GM18526 (cell line): ENCODE results near the gene YAP1.

Source experiments
- POLR2A ChIP-seq: IDR thresholded peaks from 3 replicates; pipeline ENCODE4 v1.6.1; 2011; ENCODE audit not compliant: insufficient read length; ENCODE audit errors: extremely low read depth

The YAP1 gene

GRCh38 chr11:102204174-102204573, 93.9 kb downstream of the YAP1 start:
- no peak for TF ChIP-seq POLR2A

GRCh38 chr11:102205805-102206204, 95.6 kb downstream of the YAP1 start:
- TF ChIP-seq POLR2A, result no peak

GRCh38 chr11:102208835-102209234, 98.6 kb downstream of the YAP1 start:
- TF ChIP-seq POLR2A, result no peak

GRCh38 chr11:102214623-102215022, 104.4 kb downstream of the YAP1 start:
- no peak for TF ChIP-seq POLR2A

GRCh38 chr11:102216433-102217075, 106.3 kb downstream of the YAP1 start:
- TF ChIP-seq POLR2A, result no peak

GRCh38 chr11:102220728-102221467, 110.7 kb downstream of the YAP1 start:
- TF ChIP-seq POLR2A, result no peak

- no peak for TF ChIP-seq POLR2A
Observed at GRCh38 chr11:102223859-102224258, 113.6 kb downstream of the YAP1 start.

GRCh38 chr11:102225689-102226568, 115.7 kb downstream of the YAP1 start:
- TF ChIP-seq POLR2A, result no peak

GRCh38 chr11:102226702-102227490, 116.6 kb downstream of the YAP1 start:
- no peak for TF ChIP-seq POLR2A

GRCh38 chr11:102229510-102230123, 119.4 kb downstream of the YAP1 start:
- no peak for TF ChIP-seq POLR2A

GRCh38 chr11:102230186-102230585, 119.9 kb downstream of the YAP1 start:
- TF ChIP-seq POLR2A, result no peak

- no peak for TF ChIP-seq POLR2A
Observed at GRCh38 chr11:102230911-102231310, 120.7 kb downstream of the YAP1 start.

- TF ChIP-seq POLR2A, result no peak
Observed at GRCh38 chr11:102234779-102235439, 124.7 kb downstream of the YAP1 start.
